Hepatocyte (in vitro differentiated cells): ENCODE measurements around the gene ISX. TPM values are rescaled to one million over a fixed set of nuclear protein-coding genes. Genes with fewer than 3 reads are reported as not detected.

Experiments used
- DNase-seq: peaks from one replicate; pipeline ENCODE4 v3.0.0-alpha.2; 2016; ENCODE audit warnings: low spot score
- H2AFZ ChIP-seq: fragments of 200-600 bp; sonication (generic); 2 replicates; pipeline ENCODE4 v1.6.0; 2016; ENCODE audit warnings: antibody characterized with exemption, mild to moderate bottlenecking
- H3K27ac ChIP-seq: fragments of 200-600 bp; sonication (generic); 2 replicates; pipeline ENCODE4 v1.5.1; 2016; ENCODE audit warnings: mild to moderate bottlenecking
- H3K27me3 ChIP-seq: fragments of 200-600 bp; sonication (generic); 2 replicates; pipeline ENCODE4 v1.6.1; 2016
- H3K36me3 ChIP-seq: fragments of 200-600 bp; sonication (generic); replicated peaks from 2 replicates; pipeline ENCODE4 v1.5.1; 2016; ENCODE audit warnings: low read depth; ENCODE audit not compliant: insufficient read depth
- H3K4me1 ChIP-seq: fragments of 200-600 bp; sonication (generic); 2 replicates; pipeline ENCODE4 v1.5.1; 2016; ENCODE audit warnings: mild to moderate bottlenecking, moderate library complexity; ENCODE audit not compliant: insufficient read depth
- H3K4me2 ChIP-seq: fragments of 200-600 bp; sonication (generic); 2 replicates; pipeline ENCODE4 v1.6.0; 2016
- H3K4me3 ChIP-seq: fragments of 200-600 bp; sonication (generic); 2 replicates; pipeline ENCODE4 v1.5.1; 2016; ENCODE audit warnings: mild to moderate bottlenecking
- H3K79me2 ChIP-seq: fragments of 200-600 bp; sonication (generic); 2 replicates; pipeline ENCODE4 v1.6.0; 2017; ENCODE audit warnings: mild to moderate bottlenecking
- H3K9me2 ChIP-seq: fragments of 200-600 bp; sonication (generic); replicated peaks from 2 replicates; pipeline ENCODE4 v1.6.0; 2017; ENCODE audit warnings: mild to moderate bottlenecking; ENCODE audit not compliant: insufficient read depth
- H3K9me3 ChIP-seq: fragments of 200-600 bp; sonication (generic); 2 replicates; pipeline ENCODE4 v1.5.1; 2016; ENCODE audit warnings: low read depth, mild to moderate bottlenecking
- H4K20me1 ChIP-seq: fragments of 200-600 bp; sonication (generic); 2 replicates; pipeline ENCODE4 v1.6.0; 2016; ENCODE audit warnings: mild to moderate bottlenecking; ENCODE audit not compliant: insufficient read depth, poor library complexity, severe bottlenecking
- CTCF ChIP-seq: fragments of 200-600 bp; sonication (generic); IDR thresholded peaks from 2 replicates; pipeline ENCODE4 v1.5.1; 2016; ENCODE audit warnings: antibody characterized with exemption, mild to moderate bottlenecking; ENCODE audit not compliant: poor library complexity
- EZH2 ChIP-seq: fragments of 200-600 bp; sonication (generic); IDR thresholded peaks from 2 replicates; pipeline ENCODE4 v1.6.1; 2016; ENCODE audit warnings: antibody characterized with exemption, mild to moderate bottlenecking, borderline replicate concordance
- EZH2phosphoT487 ChIP-seq: fragments of 200-600 bp; sonication (generic); IDR thresholded peaks from one replicate; pipeline ENCODE4 v1.6.1; 2018; ENCODE audit warnings: antibody characterized with exemption, mild to moderate bottlenecking, low read depth, moderate library complexity; ENCODE audit not compliant: unreplicated experiment, severe bottlenecking
- WGBS: methylation state at CpG from one replicate; pipeline ENCODE4 v1.1.6; 2016; ENCODE audit warnings: low lambda C conversion rate; ENCODE audit errors: missing lambda C conversion rate; 5-methylcytosine and 5-hydroxymethylcytosine counted together
- polyA plus RNA-seq: library from polyadenylated mRNA; unstranded; fragments of >200 nt; fragmentation: Nextera tagmentation; extraction: Ambion mirVana; gene quantifications from 2 replicates; pipeline ENCODE4 v1.2.1, GENCODE V29; 2016
- total RNA-seq: library from RNA; depleted of rRNA; stranded (reverse); fragments of >200 nt; gene quantifications from 2 replicates; pipeline ENCODE4 v1.2.3, GENCODE V29; 2014

The ISX gene
- total RNA-seq: 23.2 and 29.8 TPM in 2 replicates
- 17.7 and 20.6 TPM in 2 replicates for polyA plus RNA-seq

GRCh38 chr22:35065796-35066218 is at the start of gene ISX:
Gene ISX, plus strand, starts transcription at chr22:35066158. Its CDS starts 930 bp downstream, at chr22:35067088.
- H3K27ac ChIP-seq: peak within 1 kb of the TSS; percentile 90
- peaks cover 45% of the 10 kb centered on the region for H3K79me2 ChIP-seq
- peak; percentile 86 for DNase-seq
- TF ChIP-seq EZH2 (no peak), EZH2phosphoT487 (no peak), CTCF (no peak)
- peak within 1 kb of the TSS; percentile 42 for H3K4me3 ChIP-seq
- H3K27me3 ChIP-seq: no peaks in the 10 kb centered on the region
- WGBS: 40% methylated on average over 1 of the region's 1 CpG
- H3K9me3 ChIP-seq: no peaks in the 10 kb centered on the region
- peak within 1 kb of the TSS; percentile 79 for H3K4me2 ChIP-seq
- no peaks in the 10 kb centered on the region for H3K36me3 ChIP-seq
- no peaks in the 10 kb centered on the region for H3K9me2 ChIP-seq
- no peak within 1 kb of the TSS for H2AFZ ChIP-seq
- H3K4me1 ChIP-seq: peaks cover 8% of the 10 kb centered on the region
- H4K20me1 ChIP-seq: peaks cover 13% of the 10 kb centered on the region

- H3K9me3 ChIP-seq: no peaks in the 10 kb centered on the region
- H3K9me2 ChIP-seq: no peaks in the 10 kb centered on the region
- no peaks in the 10 kb centered on the region for H3K79me2 ChIP-seq
- 87% methylated on average over 6 of the region's 6 CpGs for WGBS
- no peaks in the 10 kb centered on the region for H3K36me3 ChIP-seq
- TF ChIP-seq EZH2 (no peak), EZH2phosphoT487 (no peak), CTCF (no peak)
- DNase-seq: no peak
- H3K4me2 ChIP-seq: no peak overlapping the region
- no peak overlapping the region for H3K27ac ChIP-seq
- H3K27me3 ChIP-seq: peaks cover 2% of the 10 kb centered on the region
- no peak overlapping the region for H3K4me3 ChIP-seq
- H2AFZ ChIP-seq: no peak overlapping the region
- no peaks in the 10 kb centered on the region for H4K20me1 ChIP-seq
- H3K4me1 ChIP-seq: no peaks in the 10 kb centered on the region
Observed at GRCh38 chr22:35016909-35017308, 49.0 kb upstream of the ISX start.

GRCh38 chr22:35018995-35019394 is 47.0 kb upstream of the ISX start:
- TF ChIP-seq EZH2 (no peak), EZH2phosphoT487 (no peak)
- Histone ChIP-seq H3K36me3 (no peaks in the 10 kb centered on the region), H3K9me2 (no peaks in the 10 kb centered on the region), H2AFZ (no peak overlapping the region), H3K4me1 (no peaks in the 10 kb centered on the region), H3K27me3 (peaks cover 2% of the 10 kb centered on the region), H4K20me1 (no peaks in the 10 kb centered on the region), H3K4me3 (no peak overlapping the region), H3K27ac (no peak overlapping the region), H3K9me3 (no peaks in the 10 kb centered on the region), H3K4me2 (no peak overlapping the region), H3K79me2 (no peaks in the 10 kb centered on the region)
- DNase-seq: no peak
- 80% methylated on average over 2 of the region's 2 CpGs for WGBS

- no peaks in the 10 kb centered on the region for H3K79me2 ChIP-seq
- no peak overlapping the region for H2AFZ ChIP-seq
- TF ChIP-seq CTCF: no peak
- TF ChIP-seq EZH2: no peak
- TF ChIP-seq EZH2phosphoT487: no peak
- H4K20me1 ChIP-seq: no peaks in the 10 kb centered on the region
- H3K4me2 ChIP-seq: no peak overlapping the region
- no peaks in the 10 kb centered on the region for H3K4me1 ChIP-seq
- no peak overlapping the region for H3K4me3 ChIP-seq
- H3K27me3 ChIP-seq: no peaks in the 10 kb centered on the region
- peak overlapping the region; percentile 56 for H3K27ac ChIP-seq
- H3K9me2 ChIP-seq: no peaks in the 10 kb centered on the region
- H3K9me3 ChIP-seq: no peaks in the 10 kb centered on the region
- DNase-seq: no peak
- 82% methylated on average over 2 of the region's 2 CpGs for WGBS
- H3K36me3 ChIP-seq: no peaks in the 10 kb centered on the region
Observed at GRCh38 chr22:35020517-35020916, 45.4 kb upstream of the ISX start.
